ENCODE measurements around the gene NIBAN1.
"Not testable (repeated sequence)": the region's sequence is repeated elsewhere in the genome, so short reads cannot be mapped to it uniquely, and the experiment has no call there.

NIBAN1 gene

GRCh38 chr1:184974056-184974836, at the start of gene NIBAN1:
NIBAN1 (minus strand) TSS chr1:184974508; CDS start chr1:184974356, 152 bp downstream.
- H3K9ac ChIP-seq (ENCODE audit: low read length): peak within 1 kb of the TSS; percentile 78
- H3K4me1 ChIP-seq (ENCODE audit: control insufficient read depth, insufficient read depth, low read length): peaks cover 13% of the 10 kb centered on the region
- H3K27me3 ChIP-seq (ENCODE audit: control insufficient read depth, insufficient read depth, low read length): peaks cover 25% of the 10 kb centered on the region
- H3K9me3 ChIP-seq (ENCODE audit: control insufficient read depth, low read length): no peaks in the 10 kb centered on the region
- H3K4me3 ChIP-seq (ENCODE audit: low read length): peak within 1 kb of the TSS; percentile 85
- no peaks in the 10 kb centered on the region for H3K36me3 ChIP-seq (ENCODE audit: control insufficient read depth, insufficient read depth, low read length)

- Histone ChIP-seq H3K4me3 (ENCODE audit: low read length) (no peak overlapping the region), H3K27me3 (ENCODE audit: control insufficient read depth, insufficient read depth, low read length) (no peaks in the 10 kb centered on the region), H3K36me3 (ENCODE audit: control insufficient read depth, insufficient read depth, low read length) (no peaks in the 10 kb centered on the region), H3K9ac (ENCODE audit: low read length) (no peak overlapping the region), H3K9me3 (ENCODE audit: control insufficient read depth, low read length) (no peaks in the 10 kb centered on the region), H3K4me1 (ENCODE audit: control insufficient read depth, insufficient read depth, low read length) (no peaks in the 10 kb centered on the region)
Observed at GRCh38 chr1:185017966-185018365, 43.7 kb upstream of the NIBAN1 start.

- H3K9ac ChIP-seq (ENCODE audit: low read length): no peak overlapping the region
- no peaks in the 10 kb centered on the region for H3K9me3 ChIP-seq (ENCODE audit: control insufficient read depth, low read length)
- H3K36me3 ChIP-seq (ENCODE audit: control insufficient read depth, insufficient read depth, low read length): no peaks in the 10 kb centered on the region
- no peaks in the 10 kb centered on the region for H3K4me1 ChIP-seq (ENCODE audit: control insufficient read depth, insufficient read depth, low read length)
- no peak overlapping the region for H3K4me3 ChIP-seq (ENCODE audit: low read length)
- H3K27me3 ChIP-seq (ENCODE audit: control insufficient read depth, insufficient read depth, low read length): no peaks in the 10 kb centered on the region
Observed at GRCh38 chr1:185017338-185017737, 43.0 kb upstream of the NIBAN1 start.

GRCh38 chr1:185016880-185017279, 42.6 kb upstream of the NIBAN1 start:
- no peaks in the 10 kb centered on the region for H3K9me3 ChIP-seq (ENCODE audit: control insufficient read depth, low read length)
- no peaks in the 10 kb centered on the region for H3K4me1 ChIP-seq (ENCODE audit: control insufficient read depth, insufficient read depth, low read length)
- no peak overlapping the region for H3K9ac ChIP-seq (ENCODE audit: low read length)
- no peak overlapping the region for H3K4me3 ChIP-seq (ENCODE audit: low read length)
- no peaks in the 10 kb centered on the region for H3K27me3 ChIP-seq (ENCODE audit: control insufficient read depth, insufficient read depth, low read length)
- H3K36me3 ChIP-seq (ENCODE audit: control insufficient read depth, insufficient read depth, low read length): no peaks in the 10 kb centered on the region

- Histone ChIP-seq H3K36me3 (ENCODE audit: control insufficient read depth, insufficient read depth, low read length) (no peaks in the 10 kb centered on the region), H3K9ac (ENCODE audit: low read length) (no peak overlapping the region), H3K9me3 (ENCODE audit: control insufficient read depth, low read length) (no peaks in the 10 kb centered on the region), H3K27me3 (ENCODE audit: control insufficient read depth, insufficient read depth, low read length) (no peaks in the 10 kb centered on the region), H3K4me3 (ENCODE audit: low read length) (no peak overlapping the region), H3K4me1 (ENCODE audit: control insufficient read depth, insufficient read depth, low read length) (peaks cover 6% of the 10 kb centered on the region)
Observed at GRCh38 chr1:185015631-185016030, 41.3 kb upstream of the NIBAN1 start.

GRCh38 chr1:185014941-185015340, 40.6 kb upstream of the NIBAN1 start:
- H3K4me1 ChIP-seq (ENCODE audit: control insufficient read depth, insufficient read depth, low read length): peaks cover 6% of the 10 kb centered on the region
- H3K27me3 ChIP-seq (ENCODE audit: control insufficient read depth, insufficient read depth, low read length): no peaks in the 10 kb centered on the region
- no peaks in the 10 kb centered on the region for H3K36me3 ChIP-seq (ENCODE audit: control insufficient read depth, insufficient read depth, low read length)

GRCh38 chr1:185010361-185010760, 36.1 kb upstream of the NIBAN1 start:
- Histone ChIP-seq H3K9me3 (ENCODE audit: control insufficient read depth, low read length) (no peaks in the 10 kb centered on the region), H3K27me3 (ENCODE audit: control insufficient read depth, insufficient read depth, low read length) (no peaks in the 10 kb centered on the region), H3K9ac (ENCODE audit: low read length) (no peak overlapping the region)

More at GRCh38 chr1:185014941-185015340, 40.6 kb upstream of the NIBAN1 start:
- Histone ChIP-seq H3K9me3 (ENCODE audit: control insufficient read depth, low read length) (no peaks in the 10 kb centered on the region), H3K4me3 (ENCODE audit: low read length) (no peak overlapping the region), H3K9ac (ENCODE audit: low read length) (no peak overlapping the region)

GRCh38 chr1:185008838-185009237, 34.5 kb upstream of the NIBAN1 start:
- H3K27me3 ChIP-seq (ENCODE audit: control insufficient read depth, insufficient read depth, low read length): no peaks in the 10 kb centered on the region
- peaks cover 6% of the 10 kb centered on the region for H3K4me1 ChIP-seq (ENCODE audit: control insufficient read depth, insufficient read depth, low read length)
- no peak overlapping the region for H3K4me3 ChIP-seq (ENCODE audit: low read length)
- no peaks in the 10 kb centered on the region for H3K9me3 ChIP-seq (ENCODE audit: control insufficient read depth, low read length)
- H3K36me3 ChIP-seq (ENCODE audit: control insufficient read depth, insufficient read depth, low read length): no peaks in the 10 kb centered on the region
- H3K9ac ChIP-seq (ENCODE audit: low read length): no peak overlapping the region

More at GRCh38 chr1:185010361-185010760, 36.1 kb upstream of the NIBAN1 start:
- no peaks in the 10 kb centered on the region for H3K36me3 ChIP-seq (ENCODE audit: control insufficient read depth, insufficient read depth, low read length)
- peaks cover 6% of the 10 kb centered on the region for H3K4me1 ChIP-seq (ENCODE audit: control insufficient read depth, insufficient read depth, low read length)
- H3K4me3 ChIP-seq (ENCODE audit: low read length): no peak overlapping the region

- not testable (repeated sequence) for H3K9me3 ChIP-seq (ENCODE audit: control insufficient read depth, low read length); H3K4me1 ChIP-seq (ENCODE audit: control insufficient read depth, insufficient read depth, low read length); H3K27me3 ChIP-seq (ENCODE audit: control insufficient read depth, insufficient read depth, low read length); H3K9ac ChIP-seq (ENCODE audit: low read length); H3K36me3 ChIP-seq (ENCODE audit: control insufficient read depth, insufficient read depth, low read length); H3K4me3 ChIP-seq (ENCODE audit: low read length)
Observed at GRCh38 chr1:185001312-185001880, 27.1 kb upstream of the NIBAN1 start.

GRCh38 chr1:184999974-185000373, 25.7 kb upstream of the NIBAN1 start:
- not testable (repeated sequence) for H3K4me3 ChIP-seq (ENCODE audit: low read length); H3K4me1 ChIP-seq (ENCODE audit: control insufficient read depth, insufficient read depth, low read length); H3K27me3 ChIP-seq (ENCODE audit: control insufficient read depth, insufficient read depth, low read length); H3K36me3 ChIP-seq (ENCODE audit: control insufficient read depth, insufficient read depth, low read length); H3K9me3 ChIP-seq (ENCODE audit: control insufficient read depth, low read length); H3K9ac ChIP-seq (ENCODE audit: low read length)

- Histone ChIP-seq H3K9me3 (ENCODE audit: control insufficient read depth, low read length) (no peaks in the 10 kb centered on the region), H3K4me1 (ENCODE audit: control insufficient read depth, insufficient read depth, low read length) (no peaks in the 10 kb centered on the region), H3K4me3 (ENCODE audit: low read length) (no peak overlapping the region), H3K27me3 (ENCODE audit: control insufficient read depth, insufficient read depth, low read length) (no peaks in the 10 kb centered on the region), H3K36me3 (ENCODE audit: control insufficient read depth, insufficient read depth, low read length) (no peaks in the 10 kb centered on the region), H3K9ac (ENCODE audit: low read length) (no peak overlapping the region)
Observed at GRCh38 chr1:184994301-184994700, 20.0 kb upstream of the NIBAN1 start.

- Histone ChIP-seq H3K4me1 (ENCODE audit: control insufficient read depth, insufficient read depth, low read length) (no peaks in the 10 kb centered on the region), H3K9me3 (ENCODE audit: control insufficient read depth, low read length) (no peaks in the 10 kb centered on the region)
Observed at GRCh38 chr1:184992271-184992670, 18.0 kb upstream of the NIBAN1 start.

More at GRCh38 chr1:184992271-184992670, 18.0 kb upstream of the NIBAN1 start:
- H3K36me3 ChIP-seq (ENCODE audit: control insufficient read depth, insufficient read depth, low read length): no peaks in the 10 kb centered on the region
- H3K9ac ChIP-seq (ENCODE audit: low read length): no peak overlapping the region
- no peak overlapping the region for H3K4me3 ChIP-seq (ENCODE audit: low read length)
- H3K27me3 ChIP-seq (ENCODE audit: control insufficient read depth, insufficient read depth, low read length): no peaks in the 10 kb centered on the region
